Smooth muscle cell (in vitro differentiated cells): Measurements from ENCODE around the gene PRAME. TPM values are rescaled to one million over a fixed set of nuclear protein-coding genes. Genes with fewer than 3 reads are reported as not detected.

Experiments
- DNase-seq: peaks from one replicate; lab custom pipeline; 2025; ENCODE audit not compliant: unreplicated experiment; lab: John Stamatoyannopoulos, UW
- H2AFZ ChIP-seq: fragments of 200-600 bp; sonication (generic); 2 replicates; pipeline ENCODE4 v1.6.0; 2016; ENCODE audit warnings: antibody characterized with exemption, low read depth, mild to moderate bottlenecking
- H3F3A ChIP-seq: fragments of 200-600 bp; sonication (generic); 2 replicates; pipeline ENCODE4 v1.6.0; 2017; ENCODE audit warnings: antibody characterized with exemption, low read depth
- H3K27ac ChIP-seq: fragments of 200-600 bp; sonication (generic); 2 replicates; pipeline ENCODE4 v1.5.1; 2016; ENCODE audit warnings: low read depth, mild to moderate bottlenecking
- H3K27me3 ChIP-seq: fragments of 200-600 bp; sonication (generic); 2 replicates; pipeline ENCODE4 v1.6.1; 2016; ENCODE audit warnings: low read depth, mild to moderate bottlenecking
- H3K36me3 ChIP-seq: fragments of 200-600 bp; sonication (generic); 2 replicates; pipeline ENCODE4 v1.5.1; 2016; ENCODE audit warnings: low read depth
- H3K4me1 ChIP-seq: fragments of 200-600 bp; sonication (generic); 2 replicates; pipeline ENCODE4 v1.5.1; 2016; ENCODE audit warnings: low read depth
- H3K4me2 ChIP-seq: fragments of 200-600 bp; sonication (generic); 2 replicates; pipeline ENCODE4 v1.6.0; 2016; ENCODE audit warnings: mild to moderate bottlenecking
- H3K4me3 ChIP-seq: fragments of 200-600 bp; sonication (generic); 2 replicates; pipeline ENCODE4 v1.5.1; 2016; ENCODE audit warnings: mild to moderate bottlenecking
- H3K79me2 ChIP-seq: fragments of 200-600 bp; sonication (generic); 2 replicates; pipeline ENCODE4 v1.6.0; 2016; ENCODE audit warnings: low read depth, mild to moderate bottlenecking
- H3K9ac ChIP-seq: fragments of 200-600 bp; sonication (generic); 2 replicates; pipeline ENCODE4 v1.6.0; 2016; ENCODE audit warnings: low read depth
- H3K9me3 ChIP-seq: fragments of 200-600 bp; sonication (generic); replicated peaks from 2 replicates; pipeline ENCODE4 v1.5.1; 2016; ENCODE audit warnings: low read depth
- H4K20me1 ChIP-seq: fragments of 200-600 bp; sonication (generic); 2 replicates; pipeline ENCODE4 v1.6.0; 2016; ENCODE audit warnings: low read depth
- CTCF ChIP-seq: fragments of 200-600 bp; sonication (generic); IDR thresholded peaks from 2 replicates; pipeline ENCODE4 v1.5.1; 2017; ENCODE audit warnings: borderline replicate concordance, mild to moderate bottlenecking, antibody characterized with exemption; ENCODE audit not compliant: insufficient read depth, poor library complexity, severe bottlenecking
- WGBS: methylation state at CpG from one replicate; pipeline ENCODE4 v1.1.7; 2016; ENCODE audit warnings: low lambda C conversion rate; 5-methylcytosine and 5-hydroxymethylcytosine counted together
- polyA plus RNA-seq: library from polyadenylated mRNA; unstranded; fragments of >200 nt; fragmentation: Nextera tagmentation; extraction: Ambion mirVana; gene quantifications from 2 replicates; pipeline ENCODE4 v1.2.1, GENCODE V29; 2016
- total RNA-seq: library from RNA; depleted of rRNA; stranded (reverse); fragments of >200 nt; gene quantifications from 2 replicates; pipeline ENCODE4 v1.2.3, GENCODE V29; 2014

The PRAME gene
- total and polyA plus RNA-seq, 2 experiments from 2014 or later: not detected

DNA sequence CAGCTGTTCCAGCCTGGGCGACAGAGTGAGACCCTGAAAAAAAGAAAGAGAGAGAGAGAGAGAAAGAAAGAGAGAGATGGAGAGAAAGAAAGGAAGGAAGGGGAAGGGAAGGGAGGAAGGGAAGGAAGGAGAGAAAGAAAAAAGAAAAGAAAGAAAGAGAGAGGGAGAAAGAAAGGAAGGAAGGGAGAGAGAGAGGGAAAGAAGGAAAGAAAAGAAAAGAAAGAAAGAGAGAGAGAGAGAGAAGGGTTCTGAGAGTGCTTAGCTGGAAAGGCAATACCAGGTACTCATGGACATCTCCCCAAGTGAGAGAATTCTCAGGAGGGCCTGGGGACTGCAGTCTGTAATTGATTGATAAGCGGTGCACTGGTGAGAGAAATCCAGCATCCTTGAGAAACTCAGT lies 12.8 kb upstream of the PRAME start:
- peaks cover 90% of the 10 kb centered on the region for H3K27me3 ChIP-seq
- H3K4me2 ChIP-seq: no peak overlapping the region
- no peaks in the 10 kb centered on the region for H4K20me1 ChIP-seq
- no peak overlapping the region for H2AFZ ChIP-seq
- no peaks in the 10 kb centered on the region for H3K9me3 ChIP-seq
- no peaks in the 10 kb centered on the region for H3F3A ChIP-seq
- H3K4me3 ChIP-seq: no peak overlapping the region
- H3K9ac ChIP-seq: no peak overlapping the region
- H3K4me1 ChIP-seq: no peaks in the 10 kb centered on the region
- no peaks in the 10 kb centered on the region for H3K79me2 ChIP-seq
- 82% methylated on average over 2 of the region's 2 CpGs for WGBS
- H3K36me3 ChIP-seq: no peaks in the 10 kb centered on the region
- no peak for TF ChIP-seq CTCF
- DNase-seq: no peak
- no peak overlapping the region for H3K27ac ChIP-seq

GRCh38 chr22:22571429-22571828 lies 12.4 kb upstream of the PRAME start:
- 78% methylated on average over 6 of the region's 6 CpGs for WGBS
- Histone ChIP-seq H3K4me3 (no peak overlapping the region), H3K27me3 (peaks cover 92% of the 10 kb centered on the region), H3F3A (no peaks in the 10 kb centered on the region), H3K4me1 (no peaks in the 10 kb centered on the region), H3K27ac (no peak overlapping the region), H4K20me1 (no peaks in the 10 kb centered on the region), H3K36me3 (no peaks in the 10 kb centered on the region), H2AFZ (no peak overlapping the region), H3K4me2 (no peak overlapping the region), H3K9ac (no peak overlapping the region), H3K79me2 (no peaks in the 10 kb centered on the region), H3K9me3 (no peaks in the 10 kb centered on the region)
- no peak for DNase-seq
- TF ChIP-seq CTCF: no peak

DNA sequence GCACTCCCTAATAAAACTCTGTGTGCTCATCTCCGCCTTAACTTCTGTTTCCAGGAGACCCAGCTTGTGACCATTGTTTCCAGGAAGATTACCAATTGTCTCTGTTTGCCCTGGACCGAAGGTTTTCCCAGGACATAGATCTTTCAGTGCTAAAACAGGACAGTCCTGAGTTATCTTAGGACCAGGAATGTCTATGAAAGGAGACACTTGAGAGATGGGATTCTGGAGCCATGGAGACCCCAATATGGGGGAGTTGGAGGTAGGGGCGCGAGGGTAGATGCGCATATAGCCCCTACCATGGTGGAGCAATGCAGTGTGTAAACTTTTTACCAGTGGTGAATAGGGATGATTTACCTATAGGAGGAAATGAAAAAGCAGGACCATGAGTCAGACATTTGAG lies 10.2 kb upstream of the PRAME start:
- no peak overlapping the region for H3K4me2 ChIP-seq
- DNase-seq: no peak
- 83% methylated on average over 5 of the region's 5 CpGs for WGBS
- no peak for TF ChIP-seq CTCF
- H3F3A ChIP-seq: no peaks in the 10 kb centered on the region
- no peaks in the 10 kb centered on the region for H3K36me3 ChIP-seq
- H2AFZ ChIP-seq: no peak overlapping the region
- no peak overlapping the region for H3K27ac ChIP-seq
- H4K20me1 ChIP-seq: no peaks in the 10 kb centered on the region
- no peaks in the 10 kb centered on the region for H3K4me1 ChIP-seq
- no peaks in the 10 kb centered on the region for H3K79me2 ChIP-seq
- no peak overlapping the region for H3K4me3 ChIP-seq
- H3K9me3 ChIP-seq: no peaks in the 10 kb centered on the region
- no peak overlapping the region for H3K9ac ChIP-seq
- H3K27me3 ChIP-seq: peaks cover 74% of the 10 kb centered on the region

DNA sequence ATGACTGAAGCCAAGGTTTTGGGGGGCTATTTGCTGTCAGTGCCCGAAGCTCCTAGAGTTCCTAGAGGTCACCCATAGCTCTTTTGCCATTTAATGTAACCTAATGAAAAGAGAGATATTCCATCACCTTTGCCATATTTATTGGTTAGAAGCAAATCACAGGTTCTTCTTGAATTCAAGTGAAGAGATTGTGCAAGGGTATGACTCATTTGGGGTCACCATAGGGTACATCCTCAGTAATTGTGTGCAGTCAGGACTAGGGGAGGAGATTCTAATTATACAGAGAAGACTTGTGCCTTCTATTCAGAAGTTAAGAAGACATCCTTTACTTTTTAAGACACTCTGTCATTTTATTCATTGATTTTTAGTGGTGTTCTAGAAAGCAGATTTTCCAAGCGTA lies 6.9 kb upstream of the PRAME start:
- DNase-seq: no peak
- Histone ChIP-seq H4K20me1 (no peaks in the 10 kb centered on the region), H3K27ac (no peak overlapping the region), H3K4me3 (no peak overlapping the region), H3K79me2 (no peaks in the 10 kb centered on the region), H3K27me3 (peaks cover 45% of the 10 kb centered on the region), H3K4me1 (no peaks in the 10 kb centered on the region), H3K9me3 (no peaks in the 10 kb centered on the region), H3K36me3 (no peaks in the 10 kb centered on the region), H3F3A (no peaks in the 10 kb centered on the region), H2AFZ (no peak overlapping the region), H3K9ac (no peak overlapping the region), H3K4me2 (no peak overlapping the region)
- 93% methylated on average over 2 of the region's 2 CpGs for WGBS
- no peak for TF ChIP-seq CTCF
